HEK293 (cell line): ENCODE data around the gene RLN1.

Source experiments
- CTCF ChIA-PET: fragments of 350-600 bp; formaldehyde crosslinking; extraction: SDS; loops from one replicate; lab custom pipeline; 2021; ENCODE audit warnings: antibody characterized with exemption; lab: Yijun Ruan, JAX
- POLR2A ChIA-PET: fragments of 300-600 bp; formaldehyde crosslinking; extraction: SDS; loops from one replicate; lab custom pipeline; 2020; ENCODE audit warnings: antibody characterized with exemption, inconsistent platforms; lab: Yijun Ruan, JAX
- H3K27ac ChIP-seq: fragments of 200-500 bp; sonication (Bioruptor generic); 2 replicates; pipeline ENCODE4 v1.5.1; 2014; ENCODE audit warnings: low read depth, low read length, control low read depth, inconsistent platforms; ENCODE audit errors: extremely low read depth
- H3K36me3 ChIP-seq, 2 experiments: fragments of 200-500 bp in 1 of 2; sonication (Bioruptor generic) in 1 of 2; 1 replicate in 1 of 2; 2 replicates in 1 of 2; pipeline ENCODE4 v1.5.1; 2014 to 2017; ENCODE audit warnings: inconsistent platforms in 2 of 2, low read length in 2 of 2; ENCODE audit not compliant: control insufficient read depth in 2 of 2, insufficient read depth in 1 of 2
- H3K4me1 ChIP-seq: fragments of 200-500 bp; sonication (Bioruptor generic); 2 replicates; pipeline ENCODE4 v1.5.1; 2014; ENCODE audit warnings: mild to moderate bottlenecking, low read length, inconsistent platforms; ENCODE audit not compliant: control insufficient read depth, insufficient read depth
- H3K4me3 ChIP-seq: 2 replicates; pipeline ENCODE4 v1.5.1; 2011; ENCODE audit warnings: low read depth, mild to moderate bottlenecking, control low read depth, low read length, moderate library complexity
- H3K9me3 ChIP-seq: fragments of 200-500 bp; sonication (Bioruptor generic); 2 replicates; pipeline ENCODE4 v1.5.1; 2014; ENCODE audit warnings: low read depth, low read length, inconsistent platforms; ENCODE audit not compliant: control insufficient read depth, insufficient read depth
- BCL11B ChIP-seq: fragments of 450-650 bp; formaldehyde crosslinking; IDR thresholded peaks from 2 replicates; pipeline ENCODE4 v1.5.1; 2016; ENCODE audit warnings: low read depth, missing biosample characterization, missing genetic modification characterization
- GLI4 ChIP-seq: fragments of 450-650 bp; formaldehyde crosslinking; IDR thresholded peaks from 2 replicates; pipeline ENCODE4 v1.5.1; 2016; ENCODE audit warnings: missing biosample characterization, missing genetic modification characterization
- IKZF3 ChIP-seq: fragments of 450-650 bp; IDR thresholded peaks from 2 replicates; pipeline ENCODE4 v1.5.0; 2018; ENCODE audit warnings: missing biosample characterization, mild to moderate bottlenecking, missing genetic modification characterization, moderate library complexity
- KLF1 ChIP-seq: fragments of 450-650 bp; formaldehyde crosslinking; IDR thresholded peaks from 2 replicates; pipeline ENCODE4 v1.5.1; 2016; ENCODE audit warnings: missing biosample characterization, missing genetic modification characterization
- KLF10 ChIP-seq: fragments of 450-650 bp; IDR thresholded peaks from 2 replicates; pipeline ENCODE4 v1.5.1; 2018; ENCODE audit warnings: missing biosample characterization, mild to moderate bottlenecking, missing genetic modification characterization
- OSR2 ChIP-seq: fragments of 450-650 bp; formaldehyde crosslinking; IDR thresholded peaks from 2 replicates; pipeline ENCODE4 v1.5.1; 2016; ENCODE audit warnings: missing biosample characterization, missing genetic modification characterization
- TCF7L2 ChIP-seq: IDR thresholded peaks from 2 replicates; pipeline ENCODE4 v1.6.1; 2011; ENCODE audit warnings: low read depth, mild to moderate bottlenecking, inconsistent platforms, low read length, moderate library complexity, borderline replicate concordance
- WT1 ChIP-seq: fragments of 450-650 bp; formaldehyde crosslinking; IDR thresholded peaks from 2 replicates; pipeline ENCODE4 v1.5.1; 2016; ENCODE audit warnings: missing biosample characterization, missing genetic modification characterization
- ZFHX2 ChIP-seq: fragments of 450-650 bp; formaldehyde crosslinking; conservative IDR thresholded peaks from 2 replicates; pipeline ENCODE4 v1.5.1; 2016; ENCODE audit warnings: missing biosample characterization, missing genetic modification characterization
- ZNF10 ChIP-seq: fragments of 450-650 bp; formaldehyde crosslinking; IDR thresholded peaks from 2 replicates; pipeline ENCODE4 v1.5.1; 2017; ENCODE audit warnings: missing biosample characterization, missing genetic modification characterization
- ZNF16 ChIP-seq: fragments of 450-650 bp; formaldehyde crosslinking; IDR thresholded peaks from 2 replicates; pipeline ENCODE4 v1.5.1; 2016; ENCODE audit warnings: low read depth, missing biosample characterization, missing genetic modification characterization
- ZNF174 ChIP-seq: fragments of 450-650 bp; formaldehyde crosslinking; IDR thresholded peaks from 2 replicates; pipeline ENCODE4 v1.5.0; 2017; ENCODE audit warnings: missing biosample characterization, mild to moderate bottlenecking, missing genetic modification characterization
- ZNF274 ChIP-seq, 2 experiments: fragments of 200-500 bp in 1 of 2; fragments of 450-650 bp in 1 of 2; sonication (Bioruptor generic) in 1 of 2; formaldehyde crosslinking in 1 of 2; IDR thresholded peaks; 2 replicates each; pipeline versions ENCODE4 v1.5.1 to v1.6.1; 2014 to 2016; ENCODE audit warnings: borderline replicate concordance in 1 of 2, inconsistent platforms in 1 of 2, low read length in 1 of 2, missing biosample characterization in 1 of 2, missing genetic modification characterization in 1 of 2
- ZNF354C ChIP-seq: fragments of 450-650 bp; formaldehyde crosslinking; IDR thresholded peaks from 2 replicates; pipeline ENCODE4 v1.5.1; 2016; ENCODE audit warnings: missing biosample characterization, missing genetic modification characterization, low read depth, borderline replicate concordance
- ZNF571 ChIP-seq: fragments of 450-650 bp; formaldehyde crosslinking; IDR thresholded peaks from 2 replicates; pipeline ENCODE4 v1.5.0; 2017; ENCODE audit warnings: missing biosample characterization, missing genetic modification characterization
- ZNF629 ChIP-seq: fragments of 450-650 bp; formaldehyde crosslinking; IDR thresholded peaks from 2 replicates; pipeline ENCODE4 v1.5.1; 2017; ENCODE audit warnings: missing biosample characterization, missing genetic modification characterization
- ZNF701 ChIP-seq: fragments of 450-650 bp; formaldehyde crosslinking; IDR thresholded peaks from 2 replicates; pipeline ENCODE4 v1.5.1; 2016; ENCODE audit warnings: missing biosample characterization, missing genetic modification characterization
- ZNF747 ChIP-seq: fragments of 450-650 bp; formaldehyde crosslinking; IDR thresholded peaks from 2 replicates; pipeline ENCODE4 v1.5.1; 2016; ENCODE audit warnings: missing biosample characterization, missing genetic modification characterization
- TF ChIP-seq, protein P1 (sequence below): fragments of 450-650 bp; formaldehyde crosslinking; IDR thresholded peaks from 2 replicates; pipeline ENCODE4 v1.5.1; 2016; ENCODE audit warnings: missing biosample characterization, missing genetic modification characterization
- TF ChIP-seq, protein P2 (sequence below): fragments of 450-650 bp; formaldehyde crosslinking; IDR thresholded peaks from 2 replicates; pipeline ENCODE4 v1.5.1; 2017; ENCODE audit warnings: missing biosample characterization, mild to moderate bottlenecking, missing genetic modification characterization, moderate library complexity
- TF ChIP-seq, protein P3 (sequence below): fragments of 450-650 bp; formaldehyde crosslinking; IDR thresholded peaks from 2 replicates; pipeline ENCODE4 v1.5.0; 2017; ENCODE audit warnings: missing biosample characterization, missing genetic modification characterization, borderline replicate concordance

RLN1 gene

DNA sequence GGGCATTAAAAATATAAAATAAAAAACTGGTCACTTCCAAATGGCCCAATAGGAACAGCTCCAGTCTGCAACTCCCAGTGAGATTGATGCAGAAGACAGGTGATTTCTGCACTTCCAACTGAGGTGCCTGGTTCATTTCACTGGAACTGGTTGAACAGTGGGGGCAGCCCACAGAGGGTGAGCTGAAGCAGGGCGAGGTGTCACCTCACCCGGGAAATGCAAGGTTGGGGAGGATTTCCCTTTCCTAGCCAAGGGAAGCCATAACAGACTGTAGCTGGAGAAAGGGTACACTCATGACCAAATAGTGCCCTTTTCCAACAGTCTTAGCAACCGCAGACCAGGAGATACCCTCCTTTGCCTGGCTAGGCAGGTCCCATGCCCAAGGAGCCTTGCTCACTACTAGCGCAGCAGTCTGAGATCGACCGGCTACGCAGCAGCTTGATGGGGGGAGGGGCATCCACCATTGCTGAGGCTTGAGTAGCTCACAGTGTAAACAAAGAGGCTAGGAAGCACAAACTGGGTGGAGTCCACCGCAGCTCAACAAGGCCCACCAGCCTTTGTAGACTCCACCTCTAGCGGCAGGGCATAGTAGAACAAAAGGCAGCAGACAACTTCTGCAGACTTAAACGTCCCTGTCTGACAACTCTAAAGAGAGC is 12.7 kb downstream of the RLN1 start:
- POLR2A ChIA-PET, result no interaction called here
- H3K4me1 ChIP-seq, result no peaks in the 10 kb centered on the region
- H3K4me3 ChIP-seq, result no peak overlapping the region
- H3K27ac ChIP-seq, result no peak overlapping the region
- H3K9me3 ChIP-seq, result no peaks in the 10 kb centered on the region
- peaks cover 0 to 9% of the 10 kb centered on the region in 2 experiments; a peak in 1 of 3 replicates for H3K36me3 ChIP-seq
- TF ChIP-seq, protein P1, sequence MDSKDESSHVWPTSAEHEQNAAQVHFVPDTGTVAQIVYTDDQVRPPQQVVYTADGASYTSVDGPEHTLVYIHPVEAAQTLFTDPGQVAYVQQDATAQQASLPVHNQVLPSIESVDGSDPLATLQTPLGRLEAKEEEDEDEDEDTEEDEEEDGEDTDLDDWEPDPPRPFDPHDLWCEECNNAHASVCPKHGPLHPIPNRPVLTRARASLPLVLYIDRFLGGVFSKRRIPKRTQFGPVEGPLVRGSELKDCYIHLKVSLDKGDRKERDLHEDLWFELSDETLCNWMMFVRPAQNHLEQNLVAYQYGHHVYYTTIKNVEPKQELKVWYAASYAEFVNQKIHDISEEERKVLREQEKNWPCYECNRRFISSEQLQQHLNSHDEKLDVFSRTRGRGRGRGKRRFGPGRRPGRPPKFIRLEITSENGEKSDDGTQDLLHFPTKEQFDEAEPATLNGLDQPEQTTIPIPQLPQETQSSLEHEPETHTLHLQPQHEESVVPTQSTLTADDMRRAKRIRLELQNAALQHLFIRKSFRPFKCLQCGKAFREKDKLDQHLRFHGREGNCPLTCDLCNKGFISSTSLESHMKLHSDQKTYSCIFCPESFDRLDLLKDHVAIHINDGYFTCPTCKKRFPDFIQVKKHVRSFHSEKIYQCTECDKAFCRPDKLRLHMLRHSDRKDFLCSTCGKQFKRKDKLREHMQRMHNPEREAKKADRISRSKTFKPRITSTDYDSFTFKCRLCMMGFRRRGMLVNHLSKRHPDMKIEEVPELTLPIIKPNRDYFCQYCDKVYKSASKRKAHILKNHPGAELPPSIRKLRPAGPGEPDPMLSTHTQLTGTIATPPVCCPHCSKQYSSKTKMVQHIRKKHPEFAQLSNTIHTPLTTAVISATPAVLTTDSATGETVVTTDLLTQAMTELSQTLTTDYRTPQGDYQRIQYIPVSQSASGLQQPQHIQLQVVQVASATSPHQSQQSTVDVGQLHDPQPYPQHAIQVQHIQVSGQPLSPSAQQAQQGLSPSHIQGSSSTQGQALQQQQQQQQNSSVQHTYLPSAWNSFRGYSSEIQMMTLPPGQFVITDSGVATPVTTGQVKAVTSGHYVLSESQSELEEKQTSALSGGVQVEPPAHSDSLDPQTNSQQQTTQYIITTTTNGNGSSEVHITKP (tag by site-specific recombination), result no peak
- TF ChIP-seq ZNF701 (tag by site-specific recombination) (no peak), ZNF274 (IDR thresholded peaks at IDR 0.05; ENCODE audit: low read length) (no peak), ZNF274 (tag by site-specific recombination; IDR thresholded peaks at IDR 0.05; ENCODE audit: borderline replicate concordance) (no peak), ZNF629 (no peak), ZNF747 (no peak), ZNF571 (tag by site-specific recombination) (no peak), ZNF354C (tag by site-specific recombination) (no peak)
- CTCF ChIA-PET, result interaction anchor here (1.2 kb wide), 1 partner anchor 9 kb away, joined by 3 read pairs; no protein-coding TSS in a partner anchor

DNA sequence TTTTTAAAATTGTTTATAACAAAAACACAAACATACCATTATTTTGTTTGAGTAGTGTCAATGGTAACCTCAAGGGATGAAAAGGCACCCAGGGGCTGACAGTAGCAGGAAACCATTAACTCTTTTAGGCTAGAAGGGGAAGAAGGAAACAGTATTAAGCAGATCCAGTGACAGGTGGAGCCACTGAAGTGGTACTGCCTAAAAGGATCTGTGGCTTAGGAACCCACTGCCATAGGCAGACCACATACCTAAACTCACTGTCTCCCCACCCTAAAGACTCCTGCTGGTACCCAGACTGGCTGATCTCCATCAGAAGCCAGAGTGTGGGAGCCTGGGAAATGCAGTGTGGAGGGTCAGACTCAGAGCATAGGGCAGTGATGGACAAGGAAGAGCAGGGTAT is 13.5 kb downstream of the RLN1 start:
- ChIA-PET POLR2A (no interaction called here), CTCF (interaction anchor here (1.2 kb wide), 1 partner anchor 10 kb away, joined by 3 read pairs; no protein-coding TSS in a partner anchor)
- H3K9me3 ChIP-seq, result no peaks in the 10 kb centered on the region
- peaks cover 0 to 9% of the 10 kb centered on the region in 2 experiments; a peak in 1 of 3 replicates for H3K36me3 ChIP-seq
- H3K27ac ChIP-seq, result no peak overlapping the region
- H3K4me1 ChIP-seq, result no peaks in the 10 kb centered on the region
- no peak overlapping the region for H3K4me3 ChIP-seq
- TF ChIP-seq WT1 (tag by site-specific recombination), result no peak
- TF ChIP-seq, protein P2, sequence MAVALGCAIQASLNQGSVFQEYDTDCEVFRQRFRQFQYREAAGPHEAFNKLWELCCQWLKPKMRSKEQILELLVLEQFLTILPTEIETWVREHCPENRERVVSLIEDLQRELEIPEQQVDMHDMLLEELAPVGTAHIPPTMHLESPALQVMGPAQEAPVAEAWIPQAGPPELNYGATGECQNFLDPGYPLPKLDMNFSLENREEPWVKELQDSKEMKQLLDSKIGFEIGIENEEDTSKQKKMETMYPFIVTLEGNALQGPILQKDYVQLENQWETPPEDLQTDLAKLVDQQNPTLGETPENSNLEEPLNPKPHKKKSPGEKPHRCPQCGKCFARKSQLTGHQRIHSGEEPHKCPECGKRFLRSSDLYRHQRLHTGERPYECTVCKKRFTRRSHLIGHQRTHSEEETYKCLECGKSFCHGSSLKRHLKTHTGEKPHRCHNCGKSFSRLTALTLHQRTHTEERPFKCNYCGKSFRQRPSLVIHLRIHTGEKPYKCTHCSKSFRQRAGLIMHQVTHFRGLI, result no peak
- TF ChIP-seq, protein P3, sequence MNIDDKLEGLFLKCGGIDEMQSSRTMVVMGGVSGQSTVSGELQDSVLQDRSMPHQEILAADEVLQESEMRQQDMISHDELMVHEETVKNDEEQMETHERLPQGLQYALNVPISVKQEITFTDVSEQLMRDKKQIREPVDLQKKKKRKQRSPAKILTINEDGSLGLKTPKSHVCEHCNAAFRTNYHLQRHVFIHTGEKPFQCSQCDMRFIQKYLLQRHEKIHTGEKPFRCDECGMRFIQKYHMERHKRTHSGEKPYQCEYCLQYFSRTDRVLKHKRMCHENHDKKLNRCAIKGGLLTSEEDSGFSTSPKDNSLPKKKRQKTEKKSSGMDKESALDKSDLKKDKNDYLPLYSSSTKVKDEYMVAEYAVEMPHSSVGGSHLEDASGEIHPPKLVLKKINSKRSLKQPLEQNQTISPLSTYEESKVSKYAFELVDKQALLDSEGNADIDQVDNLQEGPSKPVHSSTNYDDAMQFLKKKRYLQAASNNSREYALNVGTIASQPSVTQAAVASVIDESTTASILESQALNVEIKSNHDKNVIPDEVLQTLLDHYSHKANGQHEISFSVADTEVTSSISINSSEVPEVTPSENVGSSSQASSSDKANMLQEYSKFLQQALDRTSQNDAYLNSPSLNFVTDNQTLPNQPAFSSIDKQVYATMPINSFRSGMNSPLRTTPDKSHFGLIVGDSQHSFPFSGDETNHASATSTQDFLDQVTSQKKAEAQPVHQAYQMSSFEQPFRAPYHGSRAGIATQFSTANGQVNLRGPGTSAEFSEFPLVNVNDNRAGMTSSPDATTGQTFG (tag by site-specific recombination), result no peak
- no peak for TF ChIP-seq ZNF16 (tag by site-specific recombination)
- TF ChIP-seq ZFHX2 (tag by site-specific recombination), result no peak
- TF ChIP-seq KLF10, result no peak
- no peak for TF ChIP-seq IKZF3 (tag by site-specific recombination)
- no peak for TF ChIP-seq BCL11B (tag by site-specific recombination)
- TF ChIP-seq GLI4 (tag by site-specific recombination), result no peak
- TF ChIP-seq TCF7L2, result no peak
- TF ChIP-seq, protein P1 (tag by site-specific recombination), result no peak
- no peak for TF ChIP-seq ZNF174 (tag by site-specific recombination)
- TF ChIP-seq OSR2 (tag by site-specific recombination), result no peak
- TF ChIP-seq ZNF10 (tag by site-specific recombination), result no peak
- TF ChIP-seq KLF1, result no peak
